ENCODE measurements around the gene CCT7.

- 0 out of 2 replicates have a peak, but pooled peaks have one; percentile 18 for TF ChIP-seq TAF1 (IDR thresholded peaks at IDR 0.05; ENCODE audit: borderline replicate concordance, insufficient read depth, low read length)
- TF ChIP-seq REST (IDR thresholded peaks at IDR 0.05; ENCODE audit: insufficient read depth in 1 of 2, low read depth in 2 of 2, low read length in 2 of 2) = no peak
- TF ChIP-seq POLR2AphosphoS5 (IDR thresholded peaks at IDR 0.05; ENCODE audit: low read depth, low read length) = peak; percentile 84
- peak; percentile 98; the same call in 1 of the 2 replicates for TF ChIP-seq SIN3A (IDR thresholded peaks at IDR 0.05; ENCODE audit: borderline replicate concordance, insufficient read depth, low read length)
Observed at GRCh38 chr2:73214120-73215035, 19.7 kb upstream of the CCT7 start, which contains the start of gene SMYD5.
